Astrocyte of the hippocampus (primary cell): ENCODE data around the gene FAM98C.
"Not testable (repeated sequence)": the region's sequence is repeated elsewhere in the genome, so short reads cannot be mapped to it uniquely, and the experiment has no call there.

Experiments
- DNase-seq: peaks from one replicate; pipeline ENCODE4 v3.0.0; 2011; ENCODE audit warnings: low read depth, low spot score

FAM98C gene

GRCh38 chr19:38402967-38403674, at the start of gene FAM98C:
TSS of gene FAM98C (plus strand) at chr19:38403093. CDS start at chr19:38403154, 61 bp downstream.
- peak; percentile 99 for DNase-seq

GRCh38 chr19:38355728-38356725, 46.9 kb upstream of the FAM98C start:
- DNase-seq: no peak

DNA sequence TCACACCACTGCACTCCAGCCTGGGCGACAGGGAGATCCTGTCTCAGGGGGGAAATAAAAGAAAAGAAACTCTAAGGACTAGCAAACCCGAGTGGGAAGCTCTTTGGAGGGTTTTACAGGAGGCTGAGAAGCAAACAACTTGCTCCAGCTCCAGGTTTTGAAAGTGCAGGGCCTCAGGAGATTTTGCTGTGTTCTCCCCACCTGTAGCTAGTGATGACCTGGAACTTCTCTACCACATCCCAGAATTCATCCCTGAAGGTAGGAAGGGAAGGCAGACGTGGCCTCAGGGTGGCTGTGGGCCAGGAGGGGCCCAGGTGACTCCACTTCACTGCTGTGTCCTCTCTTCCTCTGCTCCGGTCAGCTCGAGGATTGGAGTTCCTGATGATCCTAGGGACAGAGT, 44.8 kb upstream of the FAM98C start:
- no peak for DNase-seq

DNA sequence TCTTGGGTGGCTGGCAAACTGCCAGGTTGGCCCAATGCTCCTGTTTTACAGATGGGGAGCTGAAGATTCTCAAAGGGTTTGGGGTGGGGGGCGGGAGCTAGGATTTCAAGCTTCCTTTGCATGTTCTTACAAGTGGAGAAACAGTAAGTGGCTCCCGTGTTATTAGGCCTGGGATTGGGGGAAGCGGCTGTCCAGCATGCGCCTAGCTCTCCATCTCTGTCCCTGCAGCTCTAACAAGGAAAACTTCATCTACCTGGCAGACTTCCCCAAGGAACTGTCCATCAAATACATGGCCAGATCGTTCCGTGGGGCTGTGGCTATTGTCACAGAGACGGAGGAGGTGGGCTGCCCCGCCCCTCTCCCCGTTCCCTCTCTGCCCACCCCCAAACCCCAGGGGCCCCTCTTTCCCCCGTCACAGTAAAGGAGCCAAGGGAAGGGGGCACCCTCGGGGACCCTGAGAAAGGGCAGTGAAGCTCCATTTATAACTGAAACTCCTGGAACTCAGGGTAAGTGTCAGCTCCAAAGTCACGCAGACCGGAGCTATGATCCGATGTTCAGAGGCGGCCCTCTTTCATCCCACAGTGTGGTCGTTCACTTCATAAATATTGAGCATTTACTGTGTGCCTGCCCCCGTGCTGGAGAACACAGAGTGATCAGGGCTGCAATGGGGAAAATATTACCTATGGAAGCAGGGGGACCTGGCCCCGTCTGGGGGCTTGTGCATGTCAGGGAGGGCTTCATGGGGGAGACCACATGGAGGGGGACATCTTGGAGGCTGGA, 43.5 kb upstream of the FAM98C start:
- DNase-seq: no peak

- DNase-seq: no peak
These were observed 42.5 kb upstream of the FAM98C start for GRCh38 chr19:38360351-38360750.

- DNase-seq: no peak
These were observed 41.9 kb upstream of the FAM98C start for GRCh38 chr19:38360839-38361631.

DNA sequence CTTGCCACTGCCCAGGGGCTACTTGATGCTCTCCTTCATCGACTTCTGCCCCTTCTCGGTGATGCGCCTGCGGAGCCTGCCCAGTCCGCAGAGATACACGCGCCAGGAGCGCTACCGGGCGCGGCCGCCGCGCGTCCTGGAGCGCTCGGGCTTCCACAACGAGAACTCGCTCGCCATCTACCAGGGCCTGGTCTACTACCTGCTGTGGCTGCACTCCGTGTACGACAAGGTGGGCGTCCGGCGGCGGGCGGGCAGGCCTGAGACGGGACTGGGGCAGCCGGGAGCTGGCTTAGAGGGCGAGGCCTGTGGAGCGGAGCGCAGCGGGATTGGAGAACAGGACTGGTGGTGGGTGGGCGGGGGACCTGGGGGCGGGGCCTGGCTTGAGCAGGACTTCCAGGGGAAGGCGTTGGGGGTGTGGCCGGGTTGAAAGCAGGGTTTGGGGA, 41.2 kb upstream of the FAM98C start:
- peak; percentile 88 for DNase-seq

GRCh38 chr19:38362076-38362945, 40.6 kb upstream of the FAM98C start:
- DNase-seq: peak; percentile 67

DNA sequence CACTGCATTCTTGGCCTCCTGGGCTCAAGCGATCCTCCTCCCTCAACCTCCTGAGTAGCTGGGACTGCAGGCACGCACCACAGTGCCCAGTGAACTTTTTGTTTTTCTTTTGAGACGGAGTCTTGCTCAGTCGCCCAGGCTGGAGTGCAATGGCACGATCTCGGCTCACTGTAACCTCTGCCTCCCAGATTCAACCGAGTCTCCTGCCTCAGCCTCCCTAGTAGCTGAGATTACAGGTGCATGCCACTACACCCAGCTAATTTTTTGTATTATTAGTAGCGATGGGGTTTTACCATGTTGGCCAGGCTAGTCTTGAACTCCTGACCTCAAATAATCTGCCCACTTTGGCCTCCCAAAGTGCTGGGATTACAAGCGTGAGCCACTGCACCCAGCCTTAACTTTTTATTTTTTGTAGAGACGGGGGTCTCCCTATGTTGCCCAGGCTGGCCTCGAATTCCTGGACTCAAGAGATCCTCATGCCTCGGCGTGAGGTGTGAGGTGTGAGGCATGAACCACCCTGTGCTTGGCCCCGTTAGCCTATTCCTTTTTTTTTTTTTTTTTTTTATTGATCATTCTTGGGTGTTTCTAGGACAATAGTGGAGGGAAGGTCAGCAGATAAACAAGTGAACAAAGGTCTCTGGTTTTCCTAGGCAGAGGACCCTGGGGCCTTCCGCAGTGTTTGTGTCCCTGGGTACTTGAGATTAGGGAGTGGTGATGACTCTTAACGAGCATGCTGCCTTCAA, 39.8 kb upstream of the FAM98C start:
- DNase-seq: not testable (repeated sequence)

DNA sequence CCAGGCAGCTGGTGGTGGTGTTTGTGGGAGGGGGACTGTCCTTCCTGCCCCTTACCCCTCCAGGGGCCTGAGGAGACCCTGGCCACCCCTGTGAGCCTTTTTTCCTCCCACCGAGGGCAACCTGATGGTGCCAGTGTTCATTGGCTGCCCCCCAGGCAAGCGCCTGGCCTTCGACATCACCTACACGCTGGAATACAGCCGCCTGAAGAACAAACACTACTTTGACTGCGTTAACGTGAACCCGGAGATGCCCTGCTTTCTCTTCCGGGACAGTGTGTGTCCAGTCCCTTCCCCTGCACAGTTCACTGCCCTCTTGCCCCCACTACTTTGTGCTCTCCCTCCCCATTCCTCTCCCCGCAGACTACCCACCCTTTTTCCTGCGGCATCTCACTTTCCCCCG, 35.9 kb upstream of the FAM98C start:
- no peak for DNase-seq

DNA sequence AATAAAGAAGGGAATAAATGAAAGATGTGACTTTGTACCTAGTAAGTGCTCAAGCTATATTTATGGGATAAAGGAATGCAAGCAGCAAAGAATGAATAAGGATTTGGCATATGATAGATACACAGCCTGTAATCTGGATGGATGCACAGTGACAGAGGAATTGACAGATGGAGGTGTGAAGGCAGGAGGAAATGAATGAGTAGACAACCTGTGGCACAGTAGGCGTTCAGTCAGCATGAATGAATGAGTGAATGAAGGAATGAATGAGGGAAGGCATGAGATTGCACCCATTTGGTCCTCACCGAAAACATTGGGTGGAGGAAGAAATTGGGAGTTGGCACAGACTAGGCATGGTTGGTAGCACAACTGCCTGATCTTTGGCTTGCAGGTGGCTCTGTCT, 33.3 kb upstream of the FAM98C start:
- DNase-seq: no peak

GRCh38 chr19:38370299-38370698, 32.6 kb upstream of the FAM98C start:
- no peak for DNase-seq

DNA sequence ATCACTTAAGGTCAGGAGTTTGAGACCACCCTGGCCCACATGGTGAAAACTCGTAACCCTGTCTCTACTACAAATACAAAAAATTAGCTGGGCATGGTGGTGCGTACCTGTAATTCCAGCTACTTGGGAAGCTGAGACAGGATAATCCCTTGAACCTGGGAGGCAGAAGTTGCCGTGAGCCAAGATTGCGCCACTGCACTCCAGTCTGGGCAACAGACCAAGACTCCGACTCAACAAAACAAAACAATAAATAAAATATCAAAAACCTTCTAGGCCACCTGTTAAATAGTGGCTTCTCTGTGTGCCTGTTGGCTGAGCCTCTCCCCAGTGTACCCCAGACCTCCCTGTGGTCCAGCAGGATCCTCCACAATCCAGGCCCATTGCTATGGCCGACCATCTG, 31.8 kb upstream of the FAM98C start:
- no peak for DNase-seq

DNA sequence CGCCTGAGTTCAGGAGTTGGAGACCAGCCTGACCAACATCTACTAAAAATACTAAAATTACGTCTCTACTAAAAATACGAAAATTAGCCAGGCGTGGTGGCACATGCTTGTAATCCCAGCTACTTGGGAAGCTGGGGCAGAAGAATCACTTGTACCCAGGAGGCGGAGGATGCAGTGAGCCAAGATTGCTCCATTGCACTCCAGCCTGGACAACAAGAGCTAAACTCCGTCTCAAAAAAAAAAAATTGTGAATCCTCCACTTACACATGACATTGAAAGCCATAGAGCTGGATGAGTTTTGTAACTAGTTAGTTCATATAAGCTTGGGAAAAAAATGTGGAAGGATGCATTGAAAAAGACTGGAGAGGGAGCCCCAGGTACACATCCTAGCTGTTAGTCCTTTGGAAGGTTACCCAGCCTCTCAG, 29.0 kb upstream of the FAM98C start:
- no peak for DNase-seq

- peak; percentile 100 for DNase-seq
These were observed 28.4 kb upstream of the FAM98C start, which contains the start of gene PSMD8 for GRCh38 chr19:38374332-38375097. TSS of gene PSMD8 (plus strand) at chr19:38374571. CDS start at chr19:38374602, 31 bp downstream.

DNA sequence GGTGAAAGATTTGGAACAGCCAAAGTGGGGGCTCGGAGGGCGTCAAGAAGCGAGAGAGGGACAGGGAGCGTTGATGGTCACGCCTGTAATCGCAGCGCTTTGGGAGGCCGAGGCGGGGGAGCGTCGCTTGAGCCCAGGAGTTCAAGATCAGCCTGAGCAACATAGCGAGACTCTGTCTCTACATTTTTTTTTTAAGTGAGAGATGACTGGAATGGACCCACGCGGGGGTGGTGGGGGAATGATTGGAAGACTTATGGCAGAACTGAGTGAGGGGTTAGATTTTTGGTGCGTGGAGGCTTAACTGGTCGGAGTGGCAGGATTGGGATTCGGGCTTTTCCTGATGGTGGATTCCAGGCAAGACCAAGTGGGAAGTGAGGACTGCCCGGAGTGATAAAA, 27.8 kb upstream of the FAM98C start:
- DNase-seq: no peak

DNA sequence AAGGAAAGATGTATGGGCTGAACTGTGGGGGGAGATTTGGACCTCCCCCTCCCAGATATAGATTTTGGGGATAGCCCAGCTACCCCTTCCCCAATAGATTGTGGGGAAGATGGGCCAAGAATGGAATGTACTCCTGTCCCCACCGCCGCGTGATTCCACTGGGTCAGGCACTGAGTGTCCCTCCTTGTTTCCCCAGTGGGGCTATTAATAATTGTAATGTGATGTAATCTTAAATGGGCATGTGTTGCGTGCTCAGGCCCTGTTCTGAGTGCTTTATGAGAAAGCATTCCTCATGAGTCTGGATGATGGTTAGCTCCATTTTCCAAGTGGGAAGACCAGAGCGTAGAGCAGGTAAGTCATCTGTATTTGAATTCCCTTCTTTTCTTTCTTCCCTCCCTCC, 27.1 kb upstream of the FAM98C start:
- DNase-seq: no peak

GRCh38 chr19:38376576-38376975, 26.3 kb upstream of the FAM98C start:
- DNase-seq: no peak
